HG03064 (cell line): ENCODE results near the gene IKZF3.
"Not testable (repeated sequence)": the region's sequence is repeated elsewhere in the genome, so short reads cannot be mapped to it uniquely, and the experiment has no call there.

ENCODE experiments used
- ATAC-seq: cut with Tn5 transposase; IDR thresholded peaks from one replicate; pipeline ENCODE4 v1.9.1; 2021; ENCODE audit warnings: low read depth; ENCODE audit not compliant: unreplicated experiment

Gene IKZF3

GRCh38 chr17:39863918-39864746 lies at the start of gene IKZF3:
IKZF3 (minus strand) TSS chr17:39864312; CDS start chr17:39864126, 186 bp downstream.
- ATAC-seq: no peak

- no peak for ATAC-seq
Measured at GRCh38 chr17:39908789-39909352, 44.8 kb upstream of the IKZF3 start.

GRCh38 chr17:39904990-39905288 lies 40.8 kb upstream of the IKZF3 start:
- no peak for ATAC-seq

GRCh38 chr17:39903158-39903884 lies 39.2 kb upstream of the IKZF3 start:
- ATAC-seq: no peak

GRCh38 chr17:39902027-39902426 lies 37.9 kb upstream of the IKZF3 start:
- ATAC-seq: not testable (repeated sequence)

GRCh38 chr17:39899215-39899614 lies 35.1 kb upstream of the IKZF3 start:
- ATAC-seq: no peak

- ATAC-seq: no peak
Measured at GRCh38 chr17:39898088-39898487, 34.0 kb upstream of the IKZF3 start.

- ATAC-seq: no peak
Measured at GRCh38 chr17:39894681-39895376, 30.7 kb upstream of the IKZF3 start.

- ATAC-seq: no peak
Measured at GRCh38 chr17:39889200-39889599, 25.1 kb upstream of the IKZF3 start.

- no peak for ATAC-seq
Measured at GRCh38 chr17:39887078-39887477, 23.0 kb upstream of the IKZF3 start.

- ATAC-seq: not testable (repeated sequence)
Measured at GRCh38 chr17:39886102-39886501, 22.0 kb upstream of the IKZF3 start.

- no peak for ATAC-seq
Measured at GRCh38 chr17:39872751-39873150, 8.6 kb upstream of the IKZF3 start.

GRCh38 chr17:39871801-39872200 lies 7.7 kb upstream of the IKZF3 start:
- no peak for ATAC-seq

- ATAC-seq: no peak
Measured at GRCh38 chr17:39870776-39871175, 6.7 kb upstream of the IKZF3 start.

GRCh38 chr17:39868554-39868942 lies 4.4 kb upstream of the IKZF3 start:
- no peak for ATAC-seq

GRCh38 chr17:39867880-39868553 lies 3.9 kb upstream of the IKZF3 start, which contains the start of gene ZPBP2:
ZPBP2 (plus strand) TSS chr17:39868202; CDS start chr17:39868355, 153 bp downstream.
- ATAC-seq: no peak

- peak; percentile 45 for ATAC-seq
Measured at GRCh38 chr17:39867084-39867879, 3.2 kb upstream of the IKZF3 start.

- no peak for ATAC-seq
Measured at GRCh38 chr17:39866013-39866730, 2.1 kb upstream of the IKZF3 start.
